ENCODE data around the gene IKZF2. TPM values are rescaled to one million over a fixed set of nuclear protein-coding genes. Genes with fewer than 3 reads are reported as not detected.

Gene IKZF2
- total RNA-seq, 4 donors from 2014 or later, result 12.1 to 24.7 (median 19.0) TPM

- H3K9me3 ChIP-seq, result no peaks in the 10 kb centered on the region
- TF ChIP-seq POLR2A (IDR thresholded peaks at IDR 0.05), result no peak
- TF ChIP-seq, protein P1, sequence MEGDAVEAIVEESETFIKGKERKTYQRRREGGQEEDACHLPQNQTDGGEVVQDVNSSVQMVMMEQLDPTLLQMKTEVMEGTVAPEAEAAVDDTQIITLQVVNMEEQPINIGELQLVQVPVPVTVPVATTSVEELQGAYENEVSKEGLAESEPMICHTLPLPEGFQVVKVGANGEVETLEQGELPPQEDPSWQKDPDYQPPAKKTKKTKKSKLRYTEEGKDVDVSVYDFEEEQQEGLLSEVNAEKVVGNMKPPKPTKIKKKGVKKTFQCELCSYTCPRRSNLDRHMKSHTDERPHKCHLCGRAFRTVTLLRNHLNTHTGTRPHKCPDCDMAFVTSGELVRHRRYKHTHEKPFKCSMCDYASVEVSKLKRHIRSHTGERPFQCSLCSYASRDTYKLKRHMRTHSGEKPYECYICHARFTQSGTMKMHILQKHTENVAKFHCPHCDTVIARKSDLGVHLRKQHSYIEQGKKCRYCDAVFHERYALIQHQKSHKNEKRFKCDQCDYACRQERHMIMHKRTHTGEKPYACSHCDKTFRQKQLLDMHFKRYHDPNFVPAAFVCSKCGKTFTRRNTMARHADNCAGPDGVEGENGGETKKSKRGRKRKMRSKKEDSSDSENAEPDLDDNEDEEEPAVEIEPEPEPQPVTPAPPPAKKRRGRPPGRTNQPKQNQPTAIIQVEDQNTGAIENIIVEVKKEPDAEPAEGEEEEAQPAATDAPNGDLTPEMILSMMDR (IDR thresholded peaks at IDR 0.05), result no peak
- no peak for TF ChIP-seq EP300 (IDR thresholded peaks at IDR 0.05)
These were observed 150.0 kb downstream of the IKZF2 start for GRCh38 chr2:213001297-213001910.

GRCh38 chr2:212998626-212999359 is 152.6 kb downstream of the IKZF2 start:
- no peaks in the 10 kb centered on the region for H3K9me3 ChIP-seq
- 93 to 94% methylated on average over 2 of the region's 2 CpGs for WGBS, 2 donors
- TF ChIP-seq POLR2A (IDR thresholded peaks at IDR 0.05), result no peak
- TF ChIP-seq, protein P1 (IDR thresholded peaks at IDR 0.05), result no peak
- no peak for TF ChIP-seq EP300 (IDR thresholded peaks at IDR 0.05)
- no peak overlapping the region for H3K4me3 ChIP-seq
- H3K27ac ChIP-seq, result no peak overlapping the region
- DNase-seq (ENCODE audit: low spot score in 2 of 2), result no peak
- no peaks in the 10 kb centered on the region for H3K36me3 ChIP-seq
- H3K4me1 ChIP-seq, result peaks cover 0 to 21% (median 0%) of the 10 kb centered on the region in 4 donors
- no peaks in the 10 kb centered on the region for H3K27me3 ChIP-seq

More at GRCh38 chr2:213001297-213001910, 150.0 kb downstream of the IKZF2 start:
- H3K4me3 ChIP-seq, result peak overlapping the region in 1 of 4 donors; percentile 24
- no peaks in the 10 kb centered on the region for H3K36me3 ChIP-seq
- no peaks in the 10 kb centered on the region for H3K27me3 ChIP-seq
- H3K4me1 ChIP-seq, result peaks cover 0 to 21% (median 0%) of the 10 kb centered on the region in 4 donors
- DNase-seq (ENCODE audit: low spot score in 2 of 2), result no peak
- 20 to 24% methylated on average over 3 of the region's 3 CpGs for WGBS, 2 donors
- H3K27ac ChIP-seq, result peak overlapping the region in 1 of 4 donors; percentile 60

GRCh38 chr2:212997526-212998020 is 153.8 kb downstream of the IKZF2 start:
- Histone ChIP-seq H3K4me1 (peaks cover 0 to 21% (median 0%) of the 10 kb centered on the region in 4 donors), H3K27me3 (no peaks in the 10 kb centered on the region), H3K27ac (no peak overlapping the region), H3K36me3 (no peaks in the 10 kb centered on the region), H3K4me3 (no peak overlapping the region), H3K9me3 (no peaks in the 10 kb centered on the region)
- no peak for DNase-seq (ENCODE audit: low spot score in 2 of 2)
- TF ChIP-seq, protein P1 (IDR thresholded peaks at IDR 0.05), result no peak
- no peak for TF ChIP-seq EP300 (IDR thresholded peaks at IDR 0.05)
- no peak for TF ChIP-seq POLR2A (IDR thresholded peaks at IDR 0.05)
- 64 to 86% methylated on average over 3 of the region's 3 CpGs for WGBS, 2 donors

DNA sequence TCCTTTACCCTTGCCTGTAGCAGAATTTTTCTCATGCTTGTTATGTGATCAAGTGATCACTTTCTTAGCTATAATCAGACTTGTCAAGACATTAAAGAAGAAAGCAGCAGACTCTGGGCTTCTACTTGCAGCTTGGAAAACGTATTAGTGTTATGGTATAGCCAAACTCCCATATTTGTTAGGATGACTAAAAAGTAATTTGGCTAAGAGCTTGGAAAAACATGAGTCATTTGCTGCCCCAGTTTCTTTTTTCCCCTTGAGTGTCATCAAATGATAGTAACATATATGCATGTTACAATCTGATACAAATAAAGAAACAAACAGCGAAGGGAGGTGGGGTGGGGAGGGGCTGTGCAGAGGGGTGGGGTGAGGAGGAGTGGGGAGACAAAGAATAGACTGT is 155.5 kb downstream of the IKZF2 start:
- H3K4me1 ChIP-seq, result peaks cover 0 to 7% (median 0%) of the 10 kb centered on the region in 4 donors
- no peak for TF ChIP-seq EP300 (IDR thresholded peaks at IDR 0.05)
- no peak for TF ChIP-seq POLR2A (IDR thresholded peaks at IDR 0.05)
- TF ChIP-seq, protein P1 (IDR thresholded peaks at IDR 0.05), result no peak
- DNase-seq (ENCODE audit: low spot score in 2 of 2), result no peak
- no peaks in the 10 kb centered on the region for H3K9me3 ChIP-seq
- no peak overlapping the region for H3K4me3 ChIP-seq
- H3K36me3 ChIP-seq, result no peaks in the 10 kb centered on the region
- H3K27ac ChIP-seq, result no peak overlapping the region
- 36 to 47% methylated on average over 2 of the region's 2 CpGs for WGBS, 2 donors
- no peaks in the 10 kb centered on the region for H3K27me3 ChIP-seq

- Histone ChIP-seq H3K4me3 (no peak overlapping the region), H3K36me3 (no peaks in the 10 kb centered on the region), H3K27me3 (no peaks in the 10 kb centered on the region), H3K9me3 (no peaks in the 10 kb centered on the region), H3K4me1 (no peaks in the 10 kb centered on the region), H3K27ac (no peak overlapping the region)
- TF ChIP-seq, protein P1 (IDR thresholded peaks at IDR 0.05), result no peak
- no peak for TF ChIP-seq POLR2A (IDR thresholded peaks at IDR 0.05)
- no peak for TF ChIP-seq EP300 (IDR thresholded peaks at IDR 0.05)
- DNase-seq (ENCODE audit: low spot score in 2 of 2), result no peak
These were observed 156.4 kb downstream of the IKZF2 start for GRCh38 chr2:212994976-212995375.
